ENCODE results near the gene FAM193A. TPM values are rescaled to one million over a fixed set of nuclear protein-coding genes. Genes with fewer than 3 reads are reported as not detected.
"Not testable (repeated sequence)": the region's sequence is repeated elsewhere in the genome, so short reads cannot be mapped to it uniquely, and the experiment has no call there.

FAM193A gene
- total RNA-seq, 2 donors from 2014 or later = 36.2 to 36.5 TPM

DNA sequence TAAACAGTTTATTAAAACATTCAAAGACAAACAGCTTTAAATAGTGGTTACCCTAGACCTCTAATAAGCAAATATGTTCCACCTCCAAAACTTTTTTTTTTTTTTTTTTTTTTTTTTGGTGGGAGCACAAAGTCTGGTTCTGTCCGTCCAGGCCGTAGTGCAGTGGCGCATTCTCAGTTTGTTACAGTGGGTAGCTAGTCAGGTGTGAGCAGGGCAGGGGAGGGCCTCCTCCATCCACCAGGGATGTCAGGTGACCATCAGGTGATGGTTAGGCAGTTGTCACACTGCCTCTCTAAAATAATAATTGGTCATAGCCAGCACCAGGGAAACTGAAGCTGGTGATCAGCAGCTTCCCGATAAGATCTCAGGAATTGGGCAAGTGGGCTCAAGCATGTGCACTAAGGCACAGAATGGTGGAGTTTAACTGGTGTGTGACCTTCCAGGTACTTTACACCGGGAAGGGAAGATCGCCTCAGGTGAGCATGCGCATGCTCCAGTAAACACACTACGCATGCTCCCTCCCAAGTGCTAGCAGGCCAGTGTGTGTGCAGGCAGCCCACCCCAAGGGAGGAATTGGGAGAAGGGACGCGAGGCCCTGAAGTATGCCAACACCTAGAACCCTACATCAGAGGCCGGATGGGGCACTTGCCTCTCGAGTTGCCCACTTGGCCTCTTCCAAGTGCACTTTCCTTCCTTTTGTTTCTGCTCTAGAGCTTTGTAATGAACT is 192.5 kb downstream of the FAM193A start:
- no peaks in the 10 kb centered on the region for H3K27me3 Mint-ChIP-seq (ENCODE audit: low read depth)
- H3K27ac Mint-ChIP-seq = no peak overlapping the region
- ATAC-seq (replicated peaks in 1 of 2) (no peak), DNase-seq (no peak)
- no peaks in the 10 kb centered on the region for H3K9me3 Mint-ChIP-seq
- peaks cover 8 to 13% of the 10 kb centered on the region in 2 donors for H3K36me3 Mint-ChIP-seq (ENCODE audit: insufficient read depth in 2 of 2)
- H3K4me3 Mint-ChIP-seq = no peak overlapping the region
- H3K4me1 Mint-ChIP-seq (ENCODE audit: low read depth) = peaks cover 6% of the 10 kb centered on the region

DNA sequence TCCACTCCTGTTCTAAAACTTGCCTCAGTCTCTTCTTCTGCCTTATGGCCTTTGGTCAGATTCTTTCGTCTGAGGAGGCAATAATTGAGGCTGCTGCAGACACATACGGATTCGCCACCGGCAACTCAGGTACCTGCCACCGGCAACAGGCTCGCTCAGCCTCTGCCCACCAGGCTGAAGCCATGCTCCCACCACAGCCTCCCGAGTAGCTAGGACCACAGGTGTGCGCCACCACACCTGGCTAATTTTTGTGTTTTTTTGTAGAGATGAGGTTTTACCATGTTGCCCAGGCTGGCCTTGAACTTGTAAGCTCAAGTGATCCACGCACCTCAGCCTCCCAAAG is 193.1 kb downstream of the FAM193A start:
- Mint-ChIP-seq H3K27ac (no peak overlapping the region), H3K9me3 (peaks cover 0 to under 1% of the 10 kb centered on the region in 2 donors), H3K4me3 (no peak overlapping the region), H3K36me3 (ENCODE audit: insufficient read depth in 2 of 2) (peaks cover 10 to 16% of the 10 kb centered on the region in 2 donors), H3K4me1 (ENCODE audit: low read depth) (peaks cover under 1% of the 10 kb centered on the region), H3K27me3 (ENCODE audit: low read depth) (no peaks in the 10 kb centered on the region)
- DNase-seq (no peak), ATAC-seq (replicated peaks in 1 of 2) (no peak)

DNA sequence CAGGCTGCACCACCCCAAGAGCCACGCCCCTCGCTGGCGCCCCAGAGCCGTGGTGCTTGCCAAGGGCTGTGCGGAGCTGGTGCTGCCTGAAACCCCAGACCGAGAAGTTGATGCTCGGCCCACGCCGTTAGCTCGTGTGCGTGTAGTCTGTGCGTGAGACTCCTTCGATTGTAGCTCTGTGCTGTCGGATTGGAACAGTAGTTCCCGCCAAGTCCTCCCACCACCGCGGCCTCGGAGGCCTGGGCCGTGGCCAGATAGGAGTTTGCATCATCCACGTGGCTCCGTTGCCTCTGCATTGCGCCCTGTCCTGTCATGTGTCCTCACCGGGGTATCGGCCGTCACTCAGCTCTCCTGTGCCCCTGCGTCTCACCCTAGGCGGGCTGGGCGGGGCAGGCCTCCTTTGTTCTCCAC is 195.5 kb downstream of the FAM193A start:
- peaks cover 15 to 30% of the 10 kb centered on the region in 2 donors for H3K36me3 Mint-ChIP-seq (ENCODE audit: insufficient read depth in 2 of 2)

DNA sequence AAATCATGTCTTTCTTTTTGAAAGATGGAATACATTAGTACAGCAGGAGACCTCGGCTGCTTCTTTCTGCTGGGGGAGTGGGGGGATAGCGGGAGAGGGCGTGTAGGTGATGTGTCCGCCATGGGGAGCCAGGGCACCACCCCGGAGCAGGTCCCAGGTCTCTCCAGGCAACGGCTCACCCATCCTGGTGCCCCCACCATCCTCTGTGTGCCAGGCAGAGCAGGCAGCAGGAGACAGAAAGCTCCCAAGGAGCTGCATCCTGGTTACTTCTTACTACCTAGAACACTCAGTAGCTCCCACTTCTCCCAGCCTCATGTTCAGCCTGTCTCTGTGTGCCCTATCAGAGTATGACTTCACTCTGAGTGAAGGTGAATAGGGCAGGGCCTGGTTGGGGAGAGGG is 196.1 kb downstream of the FAM193A start:
- ATAC-seq (replicated peaks in 1 of 2) (peak in 1 of 2 donors; percentile 22), DNase-seq (no peak)
- Mint-ChIP-seq H3K9me3 (peaks cover 2 to 3% of the 10 kb centered on the region in 2 donors), H3K4me3 (no peak overlapping the region), H3K27me3 (ENCODE audit: low read depth) (no peaks in the 10 kb centered on the region), H3K27ac (no peak overlapping the region), H3K36me3 (ENCODE audit: insufficient read depth in 2 of 2) (peaks cover 15 to 30% of the 10 kb centered on the region in 2 donors), H3K4me1 (ENCODE audit: low read depth) (no peaks in the 10 kb centered on the region)

More for the DNA sequence above, 195.5 kb downstream of the FAM193A start:
- DNase-seq (no peak), ATAC-seq (replicated peaks in 1 of 2) (no peak)
- H3K27ac Mint-ChIP-seq = no peak overlapping the region
- peaks cover 2 to 3% of the 10 kb centered on the region in 2 donors for H3K9me3 Mint-ChIP-seq
- H3K4me1 Mint-ChIP-seq (ENCODE audit: low read depth) = no peaks in the 10 kb centered on the region
- H3K27me3 Mint-ChIP-seq (ENCODE audit: low read depth) = no peaks in the 10 kb centered on the region
- no peak overlapping the region for H3K4me3 Mint-ChIP-seq

DNA sequence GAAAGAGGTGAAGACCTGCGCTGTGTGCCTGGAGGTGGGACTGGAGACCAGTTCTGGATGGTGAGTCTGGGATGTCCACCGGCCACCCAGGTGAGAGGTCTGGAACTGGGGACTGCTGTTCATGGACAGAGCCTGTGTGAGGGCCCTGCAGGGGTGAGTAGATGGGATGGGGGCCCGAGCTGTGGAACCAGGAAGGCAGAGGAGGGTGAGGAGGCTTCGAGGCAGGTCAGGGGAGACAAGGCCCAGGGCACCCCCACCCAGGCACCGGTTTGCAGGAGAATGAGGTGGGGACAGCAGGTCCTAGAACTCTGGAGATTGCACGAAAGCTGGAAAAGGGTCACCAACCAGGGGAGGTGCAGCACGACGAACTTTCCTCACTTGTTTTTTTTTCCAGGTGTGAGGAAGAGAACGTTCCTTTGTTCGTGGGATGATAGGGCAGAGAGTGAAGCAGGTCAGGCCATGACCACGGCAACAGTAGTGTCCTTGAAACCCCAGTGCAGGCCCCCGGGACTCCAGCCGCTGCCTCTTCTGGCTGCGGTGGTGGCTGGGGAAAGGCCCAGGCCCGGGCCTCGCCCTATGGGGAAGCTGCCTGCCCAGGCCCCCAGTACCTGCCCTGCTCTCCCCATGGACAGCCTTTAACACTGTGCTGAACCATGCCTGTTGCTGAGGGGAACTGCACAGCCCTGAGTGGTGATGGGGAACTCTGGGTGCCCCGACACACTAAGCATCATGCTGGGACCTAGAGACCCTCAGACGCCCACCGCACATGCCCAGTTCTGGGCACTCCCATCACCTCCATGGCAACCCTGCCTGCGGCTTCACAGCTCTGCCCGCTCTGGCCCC is 196.8 kb downstream of the FAM193A start:
- no peaks in the 10 kb centered on the region for H3K4me1 Mint-ChIP-seq (ENCODE audit: low read depth)
- peaks cover 15 to 30% of the 10 kb centered on the region in 2 donors for H3K36me3 Mint-ChIP-seq (ENCODE audit: insufficient read depth in 2 of 2)
- ATAC-seq (replicated peaks in 1 of 2) = peak in 1 of 2 donors; percentile 27
- no peak overlapping the region for H3K4me3 Mint-ChIP-seq
- H3K27me3 Mint-ChIP-seq (ENCODE audit: low read depth) = no peaks in the 10 kb centered on the region
- peak overlapping the region; percentile 26 for H3K27ac Mint-ChIP-seq
- H3K9me3 Mint-ChIP-seq = peaks cover 2 to 3% of the 10 kb centered on the region in 2 donors
- DNase-seq = no peak

DNA sequence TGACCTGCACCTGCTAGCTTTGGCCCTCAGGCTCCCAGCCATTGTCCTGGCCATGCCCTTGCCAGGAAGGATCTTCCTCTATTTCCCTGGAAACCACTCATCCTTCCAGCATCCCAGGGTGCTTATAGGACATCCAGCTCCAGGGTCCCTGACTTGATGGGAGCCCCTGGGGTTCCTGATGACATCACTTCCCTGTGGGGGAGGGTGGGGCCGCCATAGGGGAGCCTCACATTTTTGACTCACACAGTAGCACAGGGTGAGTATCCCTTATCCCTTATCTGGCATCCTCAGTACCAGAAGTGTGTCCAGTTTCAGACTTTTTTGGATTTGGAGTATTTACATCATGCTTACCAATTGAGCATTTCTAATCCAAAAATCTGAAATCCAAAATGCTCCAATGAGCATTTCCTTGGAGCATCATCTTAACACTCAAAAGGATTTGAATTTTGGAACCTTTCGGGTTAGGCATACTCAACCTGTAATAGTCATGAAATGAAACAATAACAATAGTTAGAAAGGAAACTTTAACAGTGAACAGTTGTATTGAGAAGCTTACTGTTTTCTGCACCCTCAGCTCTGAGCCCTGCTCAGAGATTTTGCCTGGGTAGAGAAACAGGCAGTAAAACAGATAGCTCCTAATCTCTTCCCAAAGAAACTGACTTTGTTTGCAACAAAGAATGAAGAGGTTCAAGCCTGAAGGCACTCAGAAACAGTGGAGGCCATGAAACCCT is 197.6 kb downstream of the FAM193A start:
- peaks cover 3 to 5% of the 10 kb centered on the region in 2 donors for H3K9me3 Mint-ChIP-seq
- ATAC-seq (replicated peaks in 1 of 2) (no peak), DNase-seq (no peak)
- H3K27ac Mint-ChIP-seq = peak overlapping the region; percentile 26
- peaks cover 15 to 30% of the 10 kb centered on the region in 2 donors for H3K36me3 Mint-ChIP-seq (ENCODE audit: insufficient read depth in 2 of 2)
- no peak overlapping the region for H3K4me3 Mint-ChIP-seq
- no peaks in the 10 kb centered on the region for H3K27me3 Mint-ChIP-seq (ENCODE audit: low read depth)
- H3K4me1 Mint-ChIP-seq (ENCODE audit: low read depth) = no peaks in the 10 kb centered on the region

DNA sequence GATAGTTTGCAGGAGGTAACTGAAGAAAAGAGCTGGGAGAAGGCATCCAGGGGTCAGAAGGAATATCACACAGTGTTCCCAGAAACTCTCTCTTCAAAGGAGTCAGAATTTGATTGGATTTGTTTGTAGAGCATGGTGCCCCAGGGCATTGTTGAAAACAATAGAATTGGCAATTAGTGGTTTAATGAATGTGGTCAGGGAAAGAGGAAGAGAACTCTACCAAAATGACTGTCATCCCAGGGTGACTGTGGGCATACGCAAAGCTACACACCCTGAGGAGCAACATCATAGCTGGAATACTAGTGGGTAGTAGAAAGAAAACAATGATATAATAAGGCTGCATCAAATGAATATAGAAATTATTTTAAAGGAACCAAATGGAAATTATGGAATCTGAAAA is 198.2 kb downstream of the FAM193A start:
- Mint-ChIP-seq H3K36me3 (ENCODE audit: insufficient read depth in 2 of 2) (peaks cover 13 to 30% of the 10 kb centered on the region in 2 donors), H3K9me3 (peaks cover 3 to 5% of the 10 kb centered on the region in 2 donors), H3K27me3 (ENCODE audit: low read depth) (no peaks in the 10 kb centered on the region), H3K4me3 (no peak overlapping the region), H3K4me1 (ENCODE audit: low read depth) (no peaks in the 10 kb centered on the region), H3K27ac (no peak overlapping the region)
- DNase-seq (no peak), ATAC-seq (replicated peaks in 1 of 2) (no peak)

DNA sequence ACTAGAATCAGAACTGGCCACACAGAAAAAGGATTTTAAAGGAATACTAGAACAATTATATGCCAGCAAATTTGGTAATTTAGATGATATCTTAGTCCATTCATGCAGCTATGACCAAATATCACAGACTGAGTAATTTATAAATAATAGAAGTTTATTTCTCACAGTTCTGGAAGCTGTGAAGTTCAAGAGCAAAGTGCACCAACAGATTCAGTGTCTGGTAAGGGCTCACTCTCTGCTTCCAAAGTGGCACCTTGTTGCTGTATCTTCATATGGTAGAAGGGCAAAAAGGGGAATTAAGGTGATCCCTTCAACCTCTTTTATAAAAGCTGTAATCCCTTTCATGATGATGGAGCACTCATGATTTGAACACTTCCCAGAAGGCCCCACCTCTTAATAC is 199.4 kb downstream of the FAM193A start:
- no peak for DNase-seq
- H3K4me3 Mint-ChIP-seq = no peak overlapping the region
- no peaks in the 10 kb centered on the region for H3K4me1 Mint-ChIP-seq (ENCODE audit: low read depth)
- ATAC-seq (replicated peaks in 1 of 2) = no peak
- H3K36me3 Mint-ChIP-seq (ENCODE audit: insufficient read depth in 2 of 2) = peaks cover 14 to 30% of the 10 kb centered on the region in 2 donors
- H3K9me3 Mint-ChIP-seq = peaks cover 3 to 5% of the 10 kb centered on the region in 2 donors
- no peaks in the 10 kb centered on the region for H3K27me3 Mint-ChIP-seq (ENCODE audit: low read depth)
- H3K27ac Mint-ChIP-seq = no peak overlapping the region

DNA sequence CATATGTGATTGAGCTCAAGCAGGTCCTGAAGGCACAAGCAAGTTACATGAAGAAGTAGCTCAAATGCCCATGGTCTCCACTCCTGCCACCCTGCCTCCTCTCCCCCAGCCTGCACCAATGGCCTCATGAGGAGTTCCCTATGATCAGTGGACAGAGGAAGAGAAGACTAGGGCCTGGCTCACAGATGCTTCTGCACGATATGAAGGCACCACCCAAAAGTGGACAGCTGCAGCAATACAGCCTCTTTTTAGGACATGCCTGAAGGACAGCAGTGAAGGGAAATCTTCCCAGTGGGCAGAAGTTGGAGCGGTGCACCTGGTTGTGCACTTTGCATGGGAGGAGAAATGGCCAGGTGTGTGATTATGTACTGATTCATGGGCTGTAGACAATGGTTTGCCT is 201.8 kb downstream of the FAM193A start:
- not testable (repeated sequence) for H3K4me3 Mint-ChIP-seq; H3K9me3 Mint-ChIP-seq; DNase-seq; ATAC-seq (replicated peaks in 1 of 2); H3K4me1 Mint-ChIP-seq (ENCODE audit: low read depth); H3K27me3 Mint-ChIP-seq (ENCODE audit: low read depth)
- H3K27ac Mint-ChIP-seq = peak overlapping the region; percentile 38
- H3K36me3 Mint-ChIP-seq (ENCODE audit: insufficient read depth in 2 of 2) = peaks cover 10 to 30% of the 10 kb centered on the region in 2 donors

DNA sequence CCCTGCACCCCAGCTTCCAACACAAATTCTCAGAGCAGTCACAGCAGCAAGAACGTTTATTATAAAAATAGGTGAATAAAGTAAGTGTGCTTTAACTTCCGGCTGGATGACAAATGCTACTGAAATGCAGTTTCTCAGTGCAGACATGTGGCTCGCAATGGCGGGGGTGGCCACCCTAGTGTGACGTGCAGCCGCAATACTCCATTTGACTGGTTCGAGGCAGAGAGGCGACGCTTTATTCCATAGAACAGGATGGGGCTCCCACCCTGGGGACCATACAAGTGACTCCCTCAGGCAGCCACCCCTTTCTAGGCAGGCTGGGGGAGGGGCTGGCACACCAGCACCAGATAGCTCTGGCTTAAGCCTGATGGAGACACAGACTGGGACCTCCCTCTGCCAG is 205.2 kb downstream of the FAM193A start:
- H3K4me3 Mint-ChIP-seq = no peak overlapping the region
- H3K9me3 Mint-ChIP-seq = peaks cover 0 to 3% of the 10 kb centered on the region in 2 donors
- ATAC-seq (replicated peaks in 1 of 2) (no peak), DNase-seq (no peak)
- H3K27ac Mint-ChIP-seq = no peak overlapping the region
- no peaks in the 10 kb centered on the region for H3K27me3 Mint-ChIP-seq (ENCODE audit: low read depth)
- peaks cover 22% of the 10 kb centered on the region for H3K4me1 Mint-ChIP-seq (ENCODE audit: low read depth)
- H3K36me3 Mint-ChIP-seq (ENCODE audit: insufficient read depth in 2 of 2) = peaks cover 11 to 27% of the 10 kb centered on the region in 2 donors

DNA sequence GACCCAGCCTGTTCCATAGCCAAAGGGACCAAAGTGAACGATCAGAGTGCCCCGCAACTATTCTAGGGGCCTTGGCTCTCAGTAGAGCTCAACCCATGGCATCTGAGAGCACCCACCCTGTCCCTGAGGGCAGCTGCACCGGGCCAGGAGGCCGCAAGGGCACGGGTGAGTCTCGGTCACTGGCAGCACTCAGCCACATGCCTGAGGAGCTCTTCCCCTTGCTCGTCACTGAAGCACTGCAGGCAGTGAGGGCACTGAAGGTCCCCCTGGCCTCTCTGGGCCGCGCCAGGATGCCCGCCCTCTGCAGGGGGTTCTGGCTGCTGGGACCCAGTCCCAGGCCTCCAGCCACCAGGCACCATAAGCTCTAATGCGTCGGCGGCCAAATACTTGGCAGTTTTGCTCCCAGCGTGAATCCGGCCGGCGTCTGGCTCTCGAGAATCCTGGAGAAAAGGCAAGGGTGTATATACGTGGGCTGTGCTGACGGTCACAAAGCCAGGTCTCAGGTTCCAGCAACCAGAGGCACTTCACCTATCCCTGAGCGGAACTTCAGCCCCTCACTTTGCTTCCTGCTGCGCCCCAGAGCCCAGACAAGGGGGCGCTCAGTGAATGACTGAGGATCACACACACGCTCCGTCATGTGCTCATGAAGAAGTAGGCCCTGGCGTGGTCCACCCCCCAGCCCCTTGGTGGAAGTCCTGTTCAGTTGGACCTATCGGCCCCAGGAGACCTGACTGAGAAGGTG is 205.8 kb downstream of the FAM193A start:
- Mint-ChIP-seq H3K4me3 (no peak overlapping the region), H3K9me3 (peaks cover 0 to 3% of the 10 kb centered on the region in 2 donors), H3K36me3 (ENCODE audit: insufficient read depth in 2 of 2) (peaks cover 9 to 31% of the 10 kb centered on the region in 2 donors), H3K4me1 (ENCODE audit: low read depth) (peaks cover 28% of the 10 kb centered on the region), H3K27me3 (ENCODE audit: low read depth) (no peaks in the 10 kb centered on the region), H3K27ac (no peak overlapping the region)
- DNase-seq = no peak
- ATAC-seq (replicated peaks in 1 of 2) = no peak

DNA sequence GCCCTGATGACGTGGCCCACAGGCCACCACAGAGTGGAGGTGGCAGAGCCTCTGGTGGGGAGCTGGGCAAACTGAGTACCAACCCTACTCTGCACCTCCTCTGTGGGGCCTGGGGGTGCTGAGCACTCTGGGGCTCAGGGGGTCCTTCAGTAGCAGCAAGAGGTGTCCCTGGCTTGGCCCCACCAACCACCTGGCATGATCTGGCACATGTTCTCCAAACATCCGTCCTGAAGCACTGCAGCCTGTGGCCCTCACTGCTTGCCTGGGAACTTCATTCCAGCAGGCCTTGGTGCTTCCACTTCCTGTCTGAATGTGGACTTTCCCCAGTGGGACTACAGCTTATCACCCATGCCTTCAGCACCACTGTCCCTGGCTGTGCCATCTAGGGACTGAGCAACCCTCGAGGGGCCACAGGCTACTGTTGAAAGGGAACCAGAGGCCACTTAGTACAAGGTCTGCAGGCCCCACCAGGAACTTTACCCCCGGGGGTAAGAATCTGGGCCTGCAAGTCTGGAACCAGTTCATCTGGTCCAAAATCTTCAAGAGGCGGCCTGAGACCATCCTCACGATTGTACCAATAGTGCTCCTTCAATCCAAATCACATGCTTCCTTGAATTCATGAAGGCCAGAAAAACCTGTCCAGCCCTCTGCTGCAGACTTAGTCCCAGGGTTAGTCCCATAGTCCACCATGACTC is 206.5 kb downstream of the FAM193A start:
- H3K4me3 Mint-ChIP-seq = no peak overlapping the region
- H3K27ac Mint-ChIP-seq = no peak overlapping the region
- H3K36me3 Mint-ChIP-seq (ENCODE audit: insufficient read depth in 2 of 2) = peaks cover 11 to 38% of the 10 kb centered on the region in 2 donors
- H3K4me1 Mint-ChIP-seq (ENCODE audit: low read depth) = peaks cover 36% of the 10 kb centered on the region
- DNase-seq (no peak), ATAC-seq (replicated peaks in 1 of 2) (no peak)
- peaks cover 0 to 3% of the 10 kb centered on the region in 2 donors for H3K9me3 Mint-ChIP-seq
- H3K27me3 Mint-ChIP-seq (ENCODE audit: low read depth) = no peaks in the 10 kb centered on the region

All from activated T-cell treated with anti-CD3 and anti-CD28 coated beads, Interleukin-2, amount 50 U/mL, for 72 hours (primary cell).